OCI-LY1 (cell line): ENCODE results near the gene PA2G4.
A peak's percentile ranks its signal among the peaks of the same experiment; 100 is the strongest.

Source experiments
- H2AFZ ChIP-seq: fragments of 200-600 bp; sonication (generic), shearing (Covaris generic); 2 replicates; pipeline ENCODE4 v1.6.0; 2014; ENCODE audit warnings: antibody characterized with exemption, mild to moderate bottlenecking, low read length
- H3F3A ChIP-seq: fragments of 200-600 bp; sonication (generic), shearing (Covaris generic); 2 replicates; pipeline ENCODE4 v1.6.0; 2014; ENCODE audit warnings: mild to moderate bottlenecking, antibody characterized with exemption, low read length, moderate library complexity; ENCODE audit not compliant: insufficient read depth
- H3K27ac ChIP-seq: fragments of 200-600 bp; sonication (generic); 2 replicates; pipeline ENCODE4 v1.5.1; 2014; ENCODE audit warnings: low read length, mixed run types, mild to moderate bottlenecking, low read depth; ENCODE audit not compliant: poor library complexity, severe bottlenecking
- H3K27me3 ChIP-seq: fragments of 200-600 bp; sonication (generic); 2 replicates; pipeline ENCODE4 v1.6.0; 2014; ENCODE audit warnings: antibody characterized with exemption, mild to moderate bottlenecking, low read length, moderate library complexity; ENCODE audit not compliant: insufficient read depth
- H3K36me3 ChIP-seq: fragments of 200-600 bp; sonication (generic); 2 replicates; pipeline ENCODE4 v1.6.1; 2014; ENCODE audit warnings: mild to moderate bottlenecking, antibody characterized with exemption, low read length, moderate library complexity, mixed read lengths; ENCODE audit not compliant: insufficient read depth
- H3K4me1 ChIP-seq: fragments of 200-600 bp; sonication (generic); 2 replicates; pipeline ENCODE4 v1.5.1; 2014; ENCODE audit warnings: mild to moderate bottlenecking, low read length, moderate library complexity; ENCODE audit not compliant: insufficient read depth, severe bottlenecking
- H3K4me2 ChIP-seq: fragments of 200-600 bp; sonication (generic), shearing (Covaris generic); 2 replicates; pipeline ENCODE4 v1.6.1; 2014; ENCODE audit warnings: low read length
- H3K4me3 ChIP-seq: fragments of 200-600 bp; sonication (generic); 2 replicates; pipeline ENCODE4 v1.5.1; 2014; ENCODE audit warnings: low read length, low read depth, mild to moderate bottlenecking, mixed read lengths; ENCODE audit not compliant: poor library complexity, severe bottlenecking
- H3K79me2 ChIP-seq: fragments of 200-600 bp; shearing (Covaris generic); 2 replicates; pipeline ENCODE4 v1.6.1; 2016; ENCODE audit warnings: mixed run types, low read length, mixed read lengths; ENCODE audit not compliant: insufficient read depth
- H3K9ac ChIP-seq: fragments of 200-600 bp; sonication (generic), shearing (Covaris generic); 2 replicates; pipeline ENCODE4 v1.6.1; 2014; ENCODE audit warnings: mild to moderate bottlenecking, low read length, mixed read lengths
- H3K9me2 ChIP-seq: fragments of 200-600 bp; sonication (generic), shearing (Covaris generic); 2 replicates; pipeline ENCODE4 v1.6.1; 2014; ENCODE audit warnings: low read depth, mild to moderate bottlenecking, low read length, mixed read lengths
- H3K9me3 ChIP-seq: fragments of 200-600 bp; shearing (Covaris generic); 2 replicates; pipeline ENCODE4 v1.6.1; 2014; ENCODE audit warnings: low read length, mixed read lengths
- H4K20me1 ChIP-seq: fragments of 200-600 bp; sonication (generic), shearing (Covaris generic); 2 replicates; pipeline ENCODE4 v1.6.0; 2016; ENCODE audit warnings: mild to moderate bottlenecking, low read length; ENCODE audit not compliant: insufficient read depth
- EZH2 ChIP-seq: fragments of 200-600 bp; sonication (generic), shearing (Covaris generic); IDR thresholded peaks from 2 replicates; pipeline ENCODE4 v1.8.0; 2017; ENCODE audit warnings: borderline replicate concordance, mixed run types, mild to moderate bottlenecking, antibody characterized with exemption, low read length, moderate library complexity, mixed read lengths
- TF ChIP-seq, protein P1 (sequence below): fragments of 200-600 bp; sonication (generic), shearing (Covaris generic); IDR thresholded peaks from 2 replicates; pipeline ENCODE4 v1.5.1; 2017; ENCODE audit warnings: mild to moderate bottlenecking, antibody characterized with exemption, low read length, moderate library complexity, mixed read lengths

The PA2G4 gene

DNA sequence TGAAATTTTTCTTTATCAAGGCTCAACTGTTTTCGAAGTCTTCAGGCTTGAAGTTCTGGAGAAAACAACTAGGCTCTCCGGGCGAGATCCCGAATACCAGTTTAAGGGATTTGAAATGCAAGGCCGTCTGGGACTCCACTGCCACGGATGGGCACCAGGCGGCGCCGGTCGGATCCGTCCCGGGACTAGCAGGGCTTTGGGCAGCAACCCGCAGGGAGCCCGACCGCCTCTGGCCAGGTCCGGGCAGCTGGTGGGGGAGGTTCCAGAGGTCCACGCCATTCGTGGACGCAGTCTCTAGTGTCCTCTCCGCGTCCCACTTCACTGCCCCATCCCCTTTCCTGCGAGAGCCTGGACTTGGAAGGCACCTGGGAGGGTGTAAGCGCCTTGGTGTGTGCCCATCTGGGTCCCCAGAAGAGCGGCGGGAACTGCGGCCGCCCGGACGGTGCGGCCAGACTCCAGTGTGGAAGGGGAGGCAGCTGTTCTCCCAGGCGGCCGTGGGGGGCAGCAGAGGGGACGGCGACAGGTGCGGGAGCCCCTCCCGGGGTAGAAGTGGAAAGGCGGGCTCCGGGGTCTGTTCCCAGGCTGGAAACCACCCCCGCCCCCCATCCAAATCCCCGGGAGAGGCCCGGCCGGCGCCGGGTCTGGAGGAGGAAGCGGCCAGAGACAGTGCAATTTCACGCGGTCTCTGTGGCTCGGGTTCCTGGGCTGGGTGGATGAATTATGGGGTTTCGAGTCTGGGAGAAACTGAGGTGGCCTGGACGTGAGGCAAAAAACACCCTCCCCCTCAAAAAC is 25.2 kb upstream of the PA2G4 start:
- H4K20me1 ChIP-seq: no peaks in the 10 kb centered on the region
- no peaks in the 10 kb centered on the region for H3K36me3 ChIP-seq
- no peak for TF ChIP-seq EZH2
- TF ChIP-seq, protein P1, sequence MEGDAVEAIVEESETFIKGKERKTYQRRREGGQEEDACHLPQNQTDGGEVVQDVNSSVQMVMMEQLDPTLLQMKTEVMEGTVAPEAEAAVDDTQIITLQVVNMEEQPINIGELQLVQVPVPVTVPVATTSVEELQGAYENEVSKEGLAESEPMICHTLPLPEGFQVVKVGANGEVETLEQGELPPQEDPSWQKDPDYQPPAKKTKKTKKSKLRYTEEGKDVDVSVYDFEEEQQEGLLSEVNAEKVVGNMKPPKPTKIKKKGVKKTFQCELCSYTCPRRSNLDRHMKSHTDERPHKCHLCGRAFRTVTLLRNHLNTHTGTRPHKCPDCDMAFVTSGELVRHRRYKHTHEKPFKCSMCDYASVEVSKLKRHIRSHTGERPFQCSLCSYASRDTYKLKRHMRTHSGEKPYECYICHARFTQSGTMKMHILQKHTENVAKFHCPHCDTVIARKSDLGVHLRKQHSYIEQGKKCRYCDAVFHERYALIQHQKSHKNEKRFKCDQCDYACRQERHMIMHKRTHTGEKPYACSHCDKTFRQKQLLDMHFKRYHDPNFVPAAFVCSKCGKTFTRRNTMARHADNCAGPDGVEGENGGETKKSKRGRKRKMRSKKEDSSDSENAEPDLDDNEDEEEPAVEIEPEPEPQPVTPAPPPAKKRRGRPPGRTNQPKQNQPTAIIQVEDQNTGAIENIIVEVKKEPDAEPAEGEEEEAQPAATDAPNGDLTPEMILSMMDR: peak; percentile 58
- H3K9me3 ChIP-seq: no peaks in the 10 kb centered on the region
- no peaks in the 10 kb centered on the region for H3F3A ChIP-seq
- peaks cover 12% of the 10 kb centered on the region for H3K27me3 ChIP-seq
- H3K9ac ChIP-seq: peak overlapping the region; percentile 57
- H3K9me2 ChIP-seq: no peaks in the 10 kb centered on the region
- H2AFZ ChIP-seq: peak overlapping the region; percentile 31; the same call in 1 of the 2 replicates
- H3K4me3 ChIP-seq: peak overlapping the region; percentile 67
- H3K4me2 ChIP-seq: peak overlapping the region; percentile 89
- no peak overlapping the region for H3K27ac ChIP-seq
- H3K4me1 ChIP-seq: peaks cover 19% of the 10 kb centered on the region
- H3K79me2 ChIP-seq: no peaks in the 10 kb centered on the region

DNA sequence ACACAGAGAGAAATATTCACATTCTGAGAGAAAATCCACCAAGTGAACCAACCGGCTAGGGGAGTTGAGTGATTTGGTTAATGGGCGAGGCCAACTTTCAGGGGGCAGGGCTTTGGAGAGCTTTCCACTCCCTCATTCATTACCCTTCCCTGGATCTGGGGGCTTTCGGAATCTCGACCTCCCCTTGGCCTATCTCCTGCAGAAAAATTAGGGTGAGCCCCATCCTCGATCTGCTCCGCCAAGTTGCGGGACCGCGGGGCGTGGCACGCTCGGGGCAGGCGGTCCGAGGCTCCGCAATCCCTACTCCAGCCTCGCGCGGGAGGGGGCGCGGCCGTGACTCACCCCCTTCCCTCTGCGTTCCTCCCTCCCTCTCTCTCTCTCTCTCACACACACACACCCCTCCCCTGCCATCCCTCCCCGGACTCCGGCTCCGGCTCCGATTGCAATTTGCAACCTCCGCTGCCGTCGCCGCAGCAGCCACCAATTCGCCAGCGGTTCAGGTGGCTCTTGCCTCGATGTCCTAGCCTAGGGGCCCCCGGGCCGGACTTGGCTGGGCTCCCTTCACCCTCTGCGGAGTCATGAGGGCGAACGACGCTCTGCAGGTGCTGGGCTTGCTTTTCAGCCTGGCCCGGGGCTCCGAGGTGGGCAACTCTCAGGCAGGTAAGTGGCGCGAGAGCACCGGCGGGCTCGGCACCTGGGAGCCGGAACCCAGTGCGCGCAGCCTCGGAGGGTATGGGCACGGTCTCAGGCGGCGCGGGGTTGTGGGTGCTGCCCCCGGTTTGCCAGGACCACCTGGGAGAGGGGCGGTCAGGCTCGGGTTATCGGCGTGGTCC is 24.4 kb upstream of the PA2G4 start, which contains the start of gene ERBB3:
TSS of gene ERBB3 (plus strand) at position 443 of the 833 bp plus-strand sequence. CDS start at position 579, 136 bp downstream.
- H3K27ac ChIP-seq: no peak within 1 kb of the TSS
- no peaks in the 10 kb centered on the region for H3K9me3 ChIP-seq
- H3F3A ChIP-seq: no peaks in the 10 kb centered on the region
- H3K4me1 ChIP-seq: peaks cover 19% of the 10 kb centered on the region
- no peaks in the 10 kb centered on the region for H3K79me2 ChIP-seq
- TF ChIP-seq EZH2: no peak
- TF ChIP-seq, protein P1: no peak
- H4K20me1 ChIP-seq: no peaks in the 10 kb centered on the region
- H3K36me3 ChIP-seq: no peaks in the 10 kb centered on the region
- H3K4me2 ChIP-seq: peak within 1 kb of the TSS; percentile 89
- H3K27me3 ChIP-seq: peaks cover 12% of the 10 kb centered on the region
- peak within 1 kb of the TSS; percentile 31; the same call in 1 of the 2 replicates for H2AFZ ChIP-seq
- H3K9ac ChIP-seq: peak within 1 kb of the TSS; percentile 57
- peak within 1 kb of the TSS; percentile 67 for H3K4me3 ChIP-seq
- no peaks in the 10 kb centered on the region for H3K9me2 ChIP-seq

DNA sequence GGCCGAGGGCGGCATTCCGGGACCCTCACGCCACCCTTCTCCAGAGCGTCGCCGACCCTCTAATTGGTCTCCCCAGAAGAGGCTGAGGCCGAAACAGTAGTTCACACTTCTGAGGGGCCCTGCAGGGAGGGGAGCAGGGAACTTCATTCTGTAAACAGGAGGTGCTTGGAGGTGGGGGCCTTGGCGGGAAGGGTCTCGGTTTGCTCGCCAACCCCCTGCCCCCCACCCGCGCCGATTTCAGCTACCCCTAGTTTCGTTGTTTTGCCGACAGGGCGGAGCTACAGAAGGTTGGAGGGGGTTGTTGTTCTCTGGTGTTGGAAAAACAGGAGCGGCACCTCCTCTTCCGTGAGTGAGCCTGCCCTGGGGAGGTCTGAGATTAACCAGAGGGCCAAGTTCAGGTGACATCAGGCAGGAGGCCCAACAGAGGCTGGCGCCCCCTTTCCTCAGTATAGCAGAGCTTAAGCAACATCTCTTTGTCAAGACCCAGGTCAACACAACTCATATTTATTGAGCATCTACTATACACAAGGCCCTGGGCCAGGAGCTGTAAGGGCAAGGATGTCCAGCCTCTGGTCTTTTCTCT is 23.7 kb upstream of the PA2G4 start:
- Histone ChIP-seq H2AFZ (no peak overlapping the region), H3K79me2 (no peaks in the 10 kb centered on the region), H3K9me2 (no peaks in the 10 kb centered on the region), H3K9me3 (no peaks in the 10 kb centered on the region), H3K27me3 (peaks cover 12% of the 10 kb centered on the region), H3K27ac (no peak overlapping the region), H3K9ac (peak overlapping the region; percentile 57; the same call in 1 of the 2 replicates), H3K36me3 (no peaks in the 10 kb centered on the region), H3K4me1 (peaks cover 19% of the 10 kb centered on the region), H3F3A (no peaks in the 10 kb centered on the region), H3K4me2 (peak overlapping the region; percentile 89), H4K20me1 (no peaks in the 10 kb centered on the region), H3K4me3 (peak overlapping the region; percentile 67)
- TF ChIP-seq, protein P1: peak; percentile 37
- TF ChIP-seq EZH2: no peak
